ENCODE results near the gene TMEM114.

TMEM114 gene

GRCh38 chr16:8589900-8590688, at the start of gene TMEM114:
Gene TMEM114, minus strand, starts transcription at chr16:8590511. Its CDS starts 673 bp downstream, at chr16:8589838.
- DNase-seq, result no peak

GRCh38 chr16:8639694-8640093, 49.4 kb upstream of the TMEM114 start:
- no peak for DNase-seq

GRCh38 chr16:8634991-8635736, 44.9 kb upstream of the TMEM114 start:
- DNase-seq, result peak; percentile 40

- no peak for DNase-seq
These were observed 42.4 kb upstream of the TMEM114 start for GRCh38 chr16:8632675-8633182.

GRCh38 chr16:8631818-8632465, 41.6 kb upstream of the TMEM114 start:
- DNase-seq, result no peak

GRCh38 chr16:8631373-8631772, 41.1 kb upstream of the TMEM114 start:
- no peak for DNase-seq

GRCh38 chr16:8630255-8630953, 40.1 kb upstream of the TMEM114 start:
- DNase-seq, result no peak

GRCh38 chr16:8628981-8629725, 38.8 kb upstream of the TMEM114 start:
- no peak for DNase-seq

- DNase-seq, result no peak
These were observed 37.1 kb upstream of the TMEM114 start for GRCh38 chr16:8627456-8627855.

- no peak for DNase-seq
These were observed 36.6 kb upstream of the TMEM114 start for GRCh38 chr16:8626946-8627345.

GRCh38 chr16:8625491-8626087, 35.3 kb upstream of the TMEM114 start:
- no peak for DNase-seq

GRCh38 chr16:8623634-8624033, 33.3 kb upstream of the TMEM114 start:
- peak; percentile 30 for DNase-seq

- no peak for DNase-seq
These were observed 32.0 kb upstream of the TMEM114 start for GRCh38 chr16:8622315-8622656.

GRCh38 chr16:8621572-8622314, 31.4 kb upstream of the TMEM114 start, which contains the start of gene METTL22:
Gene METTL22, plus strand, starts transcription at chr16:8621698. Its CDS starts 3,968 bp downstream, at chr16:8625666.
- peak; percentile 84 for DNase-seq

GRCh38 chr16:8621222-8621571, 30.9 kb upstream of the TMEM114 start:
- no peak for DNase-seq

- DNase-seq, result peak; percentile 37
These were observed 30.2 kb upstream of the TMEM114 start for GRCh38 chr16:8620535-8620934.

GRCh38 chr16:8619671-8620370, 29.5 kb upstream of the TMEM114 start:
- DNase-seq, result no peak

GRCh38 chr16:8614435-8615029, 24.2 kb upstream of the TMEM114 start:
- no peak for DNase-seq

GRCh38 chr16:8611886-8612600, 21.7 kb upstream of the TMEM114 start:
- peak; percentile 45 for DNase-seq

All from fibroblast of skin of right biceps (primary cell).